Activated T-cell treated with anti-CD3 and anti-CD28 coated beads, Interleukin-2, amount 50 U/mL, for 72 hours (primary cell): ENCODE results near the gene BAZ2A. TPM values are rescaled to one million over a fixed set of nuclear protein-coding genes. Genes with fewer than 3 reads are reported as not detected.
"Not testable (repeated sequence)": the region's sequence is repeated elsewhere in the genome, so short reads cannot be mapped to it uniquely, and the experiment has no call there.

Experiments
- ATAC-seq, 2 donors: fragments of 150-1000 bp; cut with Tn5 transposase; replicated peaks in 1 of 2; 2 replicates each; pipeline ENCODE4 v1.10.0; 2021; ENCODE audit warnings: moderate library complexity in 2 of 2, mild to moderate bottlenecking in 1 of 2
- DNase-seq, 2 donors: peaks; one replicate each; pipeline ENCODE4 v3.0.0; 2021 to 2022; ENCODE audit warnings: mixed read lengths in 1 of 2
- H3K27ac Mint-ChIP-seq: one replicate; pipeline ENCODE4 v1.8.0; 2022; ENCODE audit warnings: mild to moderate bottlenecking, moderate library complexity, mixed read lengths
- H3K27me3 Mint-ChIP-seq: one replicate; pipeline ENCODE4 v1.8.0; 2022; ENCODE audit warnings: low read depth, mixed read lengths
- H3K36me3 Mint-ChIP-seq, 2 donors: one replicate each; pipeline ENCODE4 v1.8.0; 2022; ENCODE audit warnings: mixed read lengths in 2 of 2, mild to moderate bottlenecking in 1 of 2; ENCODE audit not compliant: insufficient read depth in 2 of 2
- H3K4me1 Mint-ChIP-seq: one replicate; pipeline ENCODE4 v1.8.0; 2022; ENCODE audit warnings: low read depth, mixed read lengths
- H3K4me3 Mint-ChIP-seq, 2 donors: one replicate each; pipeline ENCODE4 v1.8.0; 2022; ENCODE audit warnings: mild to moderate bottlenecking in 2 of 2, mixed read lengths in 2 of 2, moderate library complexity in 2 of 2
- H3K9me3 Mint-ChIP-seq, 2 donors: one replicate each; pipeline ENCODE4 v1.8.0; 2022; ENCODE audit warnings: mixed read lengths in 2 of 2
- total RNA-seq, 2 donors: library from RNA; stranded (reverse); gene quantifications; one replicate each; pipeline ENCODE4 v1.2.3, GENCODE V29; 2022

The BAZ2A gene
- total RNA-seq, 2 donors from 2014 or later: 128 to 154 TPM

GRCh38 chr12:56577248-56577647, 52.9 kb downstream of the BAZ2A start:
- not testable (repeated sequence) for H3K27me3 Mint-ChIP-seq, H3K36me3 Mint-ChIP-seq, ATAC-seq, H3K4me3 Mint-ChIP-seq, H3K9me3 Mint-ChIP-seq, DNase-seq, H3K27ac Mint-ChIP-seq
- peaks cover 15% of the 10 kb centered on the region for H3K4me1 Mint-ChIP-seq

GRCh38 chr12:56574210-56574609, 55.9 kb downstream of the BAZ2A start:
- Mint-ChIP-seq H3K27ac (no peak overlapping the region), H3K9me3 (no peaks in the 10 kb centered on the region), H3K4me3 (peak overlapping the region in 1 of 2 donors; percentile 18), H3K4me1 (peaks cover 23% of the 10 kb centered on the region), H3K27me3 (no peaks in the 10 kb centered on the region), H3K36me3 (no peaks in the 10 kb centered on the region)
- no peak for DNase-seq
- no peak for ATAC-seq

- H3K36me3 Mint-ChIP-seq: no peaks in the 10 kb centered on the region
- H3K27ac Mint-ChIP-seq: no peak overlapping the region
- ATAC-seq: no peak
- H3K4me1 Mint-ChIP-seq: peaks cover 26% of the 10 kb centered on the region
- H3K27me3 Mint-ChIP-seq: no peaks in the 10 kb centered on the region
- H3K4me3 Mint-ChIP-seq: no peak overlapping the region
- DNase-seq: no peak
- no peaks in the 10 kb centered on the region for H3K9me3 Mint-ChIP-seq
Observed at GRCh38 chr12:56572288-56572687, 57.8 kb downstream of the BAZ2A start.

GRCh38 chr12:56571121-56571520, 59.0 kb downstream of the BAZ2A start:
- Mint-ChIP-seq H3K27me3 (no peaks in the 10 kb centered on the region), H3K9me3 (no peaks in the 10 kb centered on the region), H3K36me3 (no peaks in the 10 kb centered on the region), H3K4me3 (peak overlapping the region in 1 of 2 donors; percentile 44), H3K27ac (no peak overlapping the region), H3K4me1 (peaks cover 26% of the 10 kb centered on the region)
- no peak for ATAC-seq
- no peak for DNase-seq

DNA sequence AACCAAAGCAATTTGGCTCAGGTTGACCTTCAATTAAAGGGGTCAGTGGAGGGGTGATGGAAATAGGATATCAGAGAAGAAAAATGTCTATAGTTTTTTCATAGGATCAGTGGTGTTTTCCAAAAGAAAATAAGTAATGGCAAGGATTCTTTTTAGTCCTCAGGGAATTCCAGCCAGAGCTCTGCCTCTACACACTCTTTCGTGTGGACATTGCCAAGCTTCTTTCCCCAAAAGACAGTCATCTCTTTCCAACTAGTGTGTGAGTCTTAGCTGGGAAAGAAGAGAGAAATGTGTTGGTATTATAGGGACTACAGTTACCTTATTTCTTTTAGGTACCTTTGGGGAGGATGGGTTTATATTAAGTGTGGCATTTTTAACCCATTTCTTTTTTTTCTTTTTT, 62.0 kb downstream of the BAZ2A start:
- H3K27me3 Mint-ChIP-seq: no peaks in the 10 kb centered on the region
- ATAC-seq (no peak), DNase-seq (no peak)
- peaks cover 37% of the 10 kb centered on the region for H3K4me1 Mint-ChIP-seq
- H3K9me3 Mint-ChIP-seq: no peaks in the 10 kb centered on the region
- no peak overlapping the region for H3K4me3 Mint-ChIP-seq
- peak overlapping the region; percentile 43 for H3K27ac Mint-ChIP-seq
- H3K36me3 Mint-ChIP-seq: no peaks in the 10 kb centered on the region

DNA sequence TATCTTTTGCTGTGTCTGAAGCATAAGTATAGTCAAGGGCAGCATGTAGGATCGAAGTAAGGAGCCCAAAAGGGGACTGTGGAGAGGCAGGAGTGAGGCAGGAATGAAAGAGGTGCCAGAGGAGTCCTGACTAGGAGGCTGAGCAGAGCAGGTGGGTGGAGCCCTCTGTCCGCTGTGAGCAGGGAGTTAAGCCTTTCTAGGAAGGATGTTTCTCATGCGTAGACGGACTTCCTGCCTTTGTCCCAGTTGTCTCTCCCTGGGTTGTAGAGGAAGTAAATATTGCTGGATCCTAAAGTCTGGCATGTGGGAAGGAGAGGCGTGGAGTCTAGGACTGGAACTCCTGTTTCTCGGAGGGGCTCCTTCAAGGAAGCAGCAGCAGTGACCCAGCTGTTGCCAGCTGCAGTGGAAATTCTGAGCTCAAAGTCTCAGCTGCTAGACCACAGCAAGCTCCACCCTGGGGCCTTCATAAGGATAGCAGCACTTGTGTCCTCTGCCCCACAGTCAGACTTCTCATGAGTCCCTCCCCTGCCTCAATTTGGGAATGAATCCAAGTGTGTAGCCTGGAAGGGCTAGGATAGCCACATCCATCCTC, 64.5 kb downstream of the BAZ2A start:
- H3K4me1 Mint-ChIP-seq: peaks cover 27% of the 10 kb centered on the region
- no peaks in the 10 kb centered on the region for H3K9me3 Mint-ChIP-seq
- peak; percentile 21 to 37 for DNase-seq
- H3K36me3 Mint-ChIP-seq: no peaks in the 10 kb centered on the region
- H3K4me3 Mint-ChIP-seq: peak overlapping the region; percentile 44 to 56
- peak; percentile 75 to 85 for ATAC-seq
- peak overlapping the region; percentile 83 for H3K27ac Mint-ChIP-seq
- H3K27me3 Mint-ChIP-seq: no peaks in the 10 kb centered on the region

DNA sequence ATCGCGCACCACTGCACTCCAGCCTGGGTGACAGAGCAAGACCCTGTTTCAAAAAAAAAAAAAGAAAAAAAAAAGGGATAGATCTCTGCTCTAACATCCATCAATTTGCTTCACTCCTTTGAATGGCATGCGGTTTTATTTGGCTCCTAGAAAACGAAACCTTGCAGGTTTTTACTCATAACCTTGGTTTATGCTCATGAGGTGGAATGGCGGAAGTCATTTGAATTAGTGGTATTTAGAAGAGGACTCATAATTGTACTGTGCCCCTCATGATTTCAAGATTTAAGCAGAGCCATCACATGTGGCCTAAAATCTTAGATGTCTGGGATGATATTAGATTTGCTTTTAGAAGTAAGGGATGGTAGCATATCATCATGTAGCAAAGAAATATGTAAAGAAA, 79.1 kb downstream of the BAZ2A start:
- H3K4me3 Mint-ChIP-seq: no peak overlapping the region
- H3K27ac Mint-ChIP-seq: no peak overlapping the region
- H3K9me3 Mint-ChIP-seq: no peaks in the 10 kb centered on the region
- no peaks in the 10 kb centered on the region for H3K36me3 Mint-ChIP-seq
- DNase-seq (no peak), ATAC-seq (no peak)
- H3K27me3 Mint-ChIP-seq: no peaks in the 10 kb centered on the region
- no peaks in the 10 kb centered on the region for H3K4me1 Mint-ChIP-seq

- no peaks in the 10 kb centered on the region for H3K36me3 Mint-ChIP-seq
- ATAC-seq (no peak), DNase-seq (no peak)
- H3K27me3 Mint-ChIP-seq: no peaks in the 10 kb centered on the region
- no peaks in the 10 kb centered on the region for H3K9me3 Mint-ChIP-seq
- no peaks in the 10 kb centered on the region for H3K4me1 Mint-ChIP-seq
- H3K27ac Mint-ChIP-seq: no peak overlapping the region
- no peak overlapping the region for H3K4me3 Mint-ChIP-seq
Observed at GRCh38 chr12:56546680-56547079, 83.4 kb downstream of the BAZ2A start.

Other genes starting within 250 kb of the BAZ2A start
- 10 to 100 TPM; 44.1 to 61.6 TPM for gene TIMELESS, start 180.9 kb downstream of the BAZ2A start, total RNA-seq
- gene MIP, start 175.7 kb downstream of the BAZ2A start, total RNA-seq: not detected
- gene SPRYD4, start 161.7 kb downstream of the BAZ2A start, total RNA-seq: 1 to 10 TPM; 3.8 to 4.4 TPM
- gene GLS2, start 142.2 kb downstream of the BAZ2A start, total RNA-seq: 1 to 10 TPM; 4.3 to 7.2 TPM
- gene RBMS2, start 108.5 kb downstream of the BAZ2A start, total RNA-seq: 10 to 100 TPM in 1 of 2 donors, 1 to 10 TPM in 1; 7.9 to 12.7 TPM
- 100 to 1,000 TPM; 661 to 679 TPM for gene ATP5F1B, start 15.7 kb upstream of the BAZ2A start, total RNA-seq
- gene PTGES3, start 58.0 kb upstream of the BAZ2A start, total RNA-seq: 100 to 1,000 TPM; 166 to 192 TPM
- gene NACA, start 95.0 kb upstream of the BAZ2A start, total RNA-seq: 100 to 1,000 TPM; 903 to 922 TPM
- 10 to 100 TPM; 84.5 to 96.4 TPM for gene PRIM1, start 122.0 kb upstream of the BAZ2A start, total RNA-seq
- gene HSD17B6, start 133.0 kb upstream of the BAZ2A start, total RNA-seq: 1 to 10 TPM; 6.6 to 7.3 TPM